ENCODE measurements around the gene ARFGAP1. TPM values are rescaled to one million over a fixed set of nuclear protein-coding genes. Genes with fewer than 3 reads are reported as not detected.
A peak's percentile ranks its signal among the peaks of the same experiment; 100 is the strongest.

The ARFGAP1 gene
- total RNA-seq (2012; rRNA removed): 54.7 and 59.1 TPM in 2 replicates
- 194 and 203 TPM in 2 replicates for polyA plus RNA-seq (2012; rRNA removed)
- 96.9 and 108 TPM in 2 replicates for polyA plus RNA-seq (2012; cell fraction: cytosol; rRNA removed)
- polyA plus RNA-seq (2012; cell fraction: nucleus; rRNA removed; ENCODE audit: low replicate concordance): 1,020 and 2,202 TPM in 2 replicates
- percentile 80 among the genes with signal in this experiment for Bru-seq, nascent RNA
- percentile 92 among the genes with signal in this experiment for BruChase-seq, experiment 1, labeled RNA remaining after a 6-hour chase
- percentile 93 among the genes with signal in this experiment for BruChase-seq, experiment 2, labeled RNA remaining after a 2-hour chase
- long read RNA-seq, transcript ARFGAP1-203 (13 exons, 3,281 nt): major isoform, 86 of 251 reads
- long read RNA-seq, transcript ARFGAP1-209 (4 exons, 2,727 nt): minor isoform, 16 of 251 reads
- long read RNA-seq, partial matches to known transcripts: 115 of 251 reads
- long read RNA-seq, other reads (novel, unspliced or antisense): 31 of 251 reads

DNA sequence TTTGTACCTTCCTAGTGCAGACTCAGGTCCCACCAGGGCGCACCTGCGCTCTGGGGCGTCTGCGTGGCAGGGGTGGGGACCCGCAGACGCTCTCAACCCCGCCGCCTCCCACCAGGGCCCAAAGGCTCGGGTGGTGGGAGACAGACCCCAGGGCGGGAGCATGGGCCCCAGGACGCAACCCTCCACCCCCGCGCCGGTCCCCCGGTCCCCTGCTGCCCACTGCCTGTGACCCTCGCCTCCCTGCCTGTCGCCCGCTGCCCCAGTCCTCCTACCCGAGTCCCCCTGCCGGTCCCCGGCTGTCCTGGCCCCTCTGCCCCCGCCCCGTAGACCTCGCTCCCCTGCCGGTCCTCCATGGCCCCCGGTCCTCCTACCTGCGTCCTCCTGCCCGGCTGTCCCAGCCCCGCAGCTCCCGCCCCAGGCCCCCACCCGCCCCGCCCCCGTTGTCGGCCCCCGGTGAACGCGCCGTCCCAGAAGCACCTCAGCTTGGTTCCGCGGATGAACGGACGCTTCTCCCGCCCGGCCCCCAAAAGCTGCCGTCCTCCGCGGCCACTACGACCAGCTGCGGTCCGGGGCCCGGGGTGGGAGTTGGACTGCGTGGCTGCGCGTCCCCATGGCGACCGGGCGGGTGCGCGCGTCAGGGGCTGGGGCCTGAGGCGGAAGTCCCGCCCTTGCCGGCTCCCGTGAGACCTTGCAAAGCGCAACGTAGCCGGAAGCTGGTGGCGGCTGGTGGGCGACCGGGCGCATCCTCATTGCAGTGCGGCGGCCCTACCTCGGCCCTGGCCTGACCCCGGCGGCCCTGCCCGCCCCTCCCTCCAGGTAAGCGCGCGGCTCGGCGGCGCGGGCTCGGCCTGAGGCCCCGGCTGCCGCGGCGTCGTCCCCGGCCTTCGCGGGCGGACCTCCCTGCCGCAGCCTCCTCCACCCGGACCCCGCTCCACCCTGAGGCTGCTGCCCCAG lies at the start of gene ARFGAP1:
Gene ARFGAP1, plus strand, starts transcription at position 709 of the 954 bp plus-strand sequence. CDS start 2,768 bp downstream, outside the sequence.
- no TSS peak for BruUV-seq (replicated peaks)
- Histone ChIP-seq H3K4me2 (ENCODE audit: low read depth, low read length) (peak within 1 kb of the TSS; percentile 99), H3K36me3 (ENCODE audit: control insufficient read depth, insufficient read depth, low read length) (peaks cover 19% of the 10 kb centered on the region), H2BK120ac (ENCODE audit: low read depth, low read length) (no peak within 1 kb of the TSS; the same call in 1 of the 2 replicates), H4K20me1 (ENCODE audit: insufficient read depth, low read length) (peaks cover 43% of the 10 kb centered on the region), H2AK5ac (ENCODE audit: low read depth, low read length) (peak within 1 kb of the TSS; percentile 88), H3K79me1 (ENCODE audit: low read depth in 1 of 2, low read length in 2 of 2) (peaks cover 4 to 40% of the 10 kb centered on the region in 2 experiments; a peak in 3 of 4 replicates), H3K27me3 (ENCODE audit: control insufficient read depth, insufficient read depth, low read length) (peaks cover 6% of the 10 kb centered on the region; the same call in 1 of the 2 replicates), H3K14ac (replicated peaks; ENCODE audit: low read depth, low read length) (peak within 1 kb of the TSS; percentile 73), H4K8ac (ENCODE audit: low read depth in 2 of 2, low read length in 2 of 2) (peak within 1 kb of the TSS; percentile 57 to 75; a peak in 2 of 4 replicates), H3K9me1 (ENCODE audit: insufficient read depth, low read length) (peaks cover 8% of the 10 kb centered on the region; the same call in 1 of the 2 replicates), H2BK20ac (ENCODE audit: low read depth, low read length) (no peak within 1 kb of the TSS), H3K27ac (ENCODE audit: insufficient read depth, low read length) (peak within 1 kb of the TSS; percentile 78), H2BK15ac (ENCODE audit: low read depth, low read length) (no peak within 1 kb of the TSS), H2BK5ac (ENCODE audit: low read depth, low read length, poor library complexity, severe bottlenecking) (peak within 1 kb of the TSS; percentile 58), H3K9ac (ENCODE audit: low read depth, low read length) (peak within 1 kb of the TSS; percentile 95), H3K23ac (ENCODE audit: low read depth, low read length) (peak within 1 kb of the TSS; percentile 88), H2AFZ (replicated peaks; ENCODE audit: low read length, poor library complexity) (peak within 1 kb of the TSS; percentile 91), H3K18ac (ENCODE audit: low read depth, low read length) (no peak within 1 kb of the TSS), H3K4ac (ENCODE audit: low read depth, low read length) (peak within 1 kb of the TSS; percentile 85), H4K91ac (ENCODE audit: insufficient read depth, low read depth, low read length) (peak within 1 kb of the TSS; percentile 38), H2AK9ac (replicated peaks; ENCODE audit: low read depth, low read length, poor library complexity) (peak within 1 kb of the TSS; percentile 98), H3K56ac (ENCODE audit: extremely low read depth, insufficient read depth, low read length) (peak within 1 kb of the TSS; percentile 51; the same call in 1 of the 2 replicates), H3K4me3 (ENCODE audit: insufficient read depth, low read depth, low read length) (peak within 1 kb of the TSS; percentile 72), H3K4me1 (ENCODE audit: control insufficient read depth, insufficient read depth, low read length) (peaks cover 12% of the 10 kb centered on the region), H4K5ac (ENCODE audit: low read depth, low read length) (peak within 1 kb of the TSS; percentile 47; the same call in 1 of the 2 replicates), H3K9me3 (ENCODE audit: control insufficient read depth, insufficient read depth, low read length) (no peaks in the 10 kb centered on the region)
- ChIA-PET POLR2A (ENCODE audit: unreplicated experiment) (no interaction called here), CTCF (interaction anchor here (0.5 to 1.2 kb wide), 5 partner anchors 18 to 111 kb away, joined by 3 to 4 read pairs (median 3); no protein-coding TSS in a partner anchor)
- in situ Hi-C loops (cut with MboI; ENCODE audit: low sequenced_read_pairs): loop anchor here (5.0 kb wide), 1 partner anchor 40 kb away; no protein-coding TSS in a partner anchor
- TF ChIP-seq MXI1 (IDR thresholded peaks at IDR 0.05; ENCODE audit: borderline replicate concordance, low read depth, low read length) (peak; percentile 81; the same call in 1 of the 2 replicates), CHD1 (IDR thresholded peaks at IDR 0.05; ENCODE audit: low read depth, low read length) (0 out of 2 replicates have a peak, but pooled peaks have one; percentile 24), RAD21 (IDR thresholded peaks at IDR 0.05; ENCODE audit: low read length) (no peak), POLR2A (IDR thresholded peaks at IDR 0.05; ENCODE audit: low read depth, low read length) (peak; percentile 85), MAZ (IDR thresholded peaks at IDR 0.05; ENCODE audit: borderline replicate concordance, low read depth, low read length) (peak; percentile 89)
- TF ChIP-seq, protein P1, sequence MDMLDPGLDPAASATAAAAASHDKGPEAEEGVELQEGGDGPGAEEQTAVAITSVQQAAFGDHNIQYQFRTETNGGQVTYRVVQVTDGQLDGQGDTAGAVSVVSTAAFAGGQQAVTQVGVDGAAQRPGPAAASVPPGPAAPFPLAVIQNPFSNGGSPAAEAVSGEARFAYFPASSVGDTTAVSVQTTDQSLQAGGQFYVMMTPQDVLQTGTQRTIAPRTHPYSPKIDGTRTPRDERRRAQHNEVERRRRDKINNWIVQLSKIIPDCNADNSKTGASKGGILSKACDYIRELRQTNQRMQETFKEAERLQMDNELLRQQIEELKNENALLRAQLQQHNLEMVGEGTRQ (IDR thresholded peaks at IDR 0.05; ENCODE audit: low read depth, low read length): 0 out of 2 replicates have a peak, but pooled peaks have one; percentile 27
- TF ChIP-seq, protein P2, sequence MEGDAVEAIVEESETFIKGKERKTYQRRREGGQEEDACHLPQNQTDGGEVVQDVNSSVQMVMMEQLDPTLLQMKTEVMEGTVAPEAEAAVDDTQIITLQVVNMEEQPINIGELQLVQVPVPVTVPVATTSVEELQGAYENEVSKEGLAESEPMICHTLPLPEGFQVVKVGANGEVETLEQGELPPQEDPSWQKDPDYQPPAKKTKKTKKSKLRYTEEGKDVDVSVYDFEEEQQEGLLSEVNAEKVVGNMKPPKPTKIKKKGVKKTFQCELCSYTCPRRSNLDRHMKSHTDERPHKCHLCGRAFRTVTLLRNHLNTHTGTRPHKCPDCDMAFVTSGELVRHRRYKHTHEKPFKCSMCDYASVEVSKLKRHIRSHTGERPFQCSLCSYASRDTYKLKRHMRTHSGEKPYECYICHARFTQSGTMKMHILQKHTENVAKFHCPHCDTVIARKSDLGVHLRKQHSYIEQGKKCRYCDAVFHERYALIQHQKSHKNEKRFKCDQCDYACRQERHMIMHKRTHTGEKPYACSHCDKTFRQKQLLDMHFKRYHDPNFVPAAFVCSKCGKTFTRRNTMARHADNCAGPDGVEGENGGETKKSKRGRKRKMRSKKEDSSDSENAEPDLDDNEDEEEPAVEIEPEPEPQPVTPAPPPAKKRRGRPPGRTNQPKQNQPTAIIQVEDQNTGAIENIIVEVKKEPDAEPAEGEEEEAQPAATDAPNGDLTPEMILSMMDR (conservative IDR thresholded peaks at IDR 0.05; ENCODE audit: low read depth, low read length): no peak
- ATAC-seq (ENCODE audit: low read depth) (peak; percentile 93), DNase-seq (peak; percentile 87)
- 2% methylated on average over 34 of the region's 97 CpGs; no CpG with 5 or more reads in 1 of the 2 experiments for WGBS, 2 experiments (ENCODE audit: extremely low coverage in 2 of 2, insufficient read length in 1 of 2)
- dilution Hi-C loops (cut with HindIII; ENCODE audit: low sequenced_read_pairs, unreplicated experiment): no loop called here
- intact Hi-C loops (cut with micrococcal nuclease): loop anchor here (5.0 kb wide), 2 partner anchors 40 to 55 kb away; partner anchors contain the start of gene YTHDF1
